GM19099 (cell line): ENCODE data around the gene STXBP6.

Source experiments
- POLR2A ChIP-seq: IDR thresholded peaks from 3 replicates; pipeline ENCODE4 v1.6.1; 2011; ENCODE audit warnings: low read depth; ENCODE audit not compliant: insufficient read length; ENCODE audit errors: extremely low read depth

The STXBP6 gene

GRCh38 chr14:24870949-24871701 lies 178.8 kb downstream of the STXBP6 start:
- TF ChIP-seq POLR2A, result no peak

DNA sequence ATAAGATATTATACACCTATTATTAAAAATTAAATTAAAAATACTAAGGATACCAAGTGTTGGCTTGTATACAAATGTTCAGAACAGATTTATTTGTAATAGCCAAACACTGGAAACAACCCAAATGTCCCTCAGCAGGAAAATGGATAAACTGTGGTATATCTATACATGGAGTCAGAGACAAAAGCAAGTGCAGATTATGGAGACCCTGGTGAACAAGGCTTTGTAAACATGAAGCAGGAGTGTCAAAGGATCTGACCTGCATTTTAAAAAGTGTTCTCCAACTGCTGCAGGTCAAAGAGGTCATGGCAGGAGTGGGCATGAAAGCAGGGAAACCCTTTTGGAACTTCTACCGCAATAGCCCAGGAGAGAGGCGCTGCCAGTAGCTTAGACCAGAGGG lies 181.6 kb downstream of the STXBP6 start:
- no peak for TF ChIP-seq POLR2A

- no peak for TF ChIP-seq POLR2A
Measured at GRCh38 chr14:24866067-24866639, 183.8 kb downstream of the STXBP6 start.

GRCh38 chr14:24863968-24864684 lies 185.8 kb downstream of the STXBP6 start:
- no peak for TF ChIP-seq POLR2A

DNA sequence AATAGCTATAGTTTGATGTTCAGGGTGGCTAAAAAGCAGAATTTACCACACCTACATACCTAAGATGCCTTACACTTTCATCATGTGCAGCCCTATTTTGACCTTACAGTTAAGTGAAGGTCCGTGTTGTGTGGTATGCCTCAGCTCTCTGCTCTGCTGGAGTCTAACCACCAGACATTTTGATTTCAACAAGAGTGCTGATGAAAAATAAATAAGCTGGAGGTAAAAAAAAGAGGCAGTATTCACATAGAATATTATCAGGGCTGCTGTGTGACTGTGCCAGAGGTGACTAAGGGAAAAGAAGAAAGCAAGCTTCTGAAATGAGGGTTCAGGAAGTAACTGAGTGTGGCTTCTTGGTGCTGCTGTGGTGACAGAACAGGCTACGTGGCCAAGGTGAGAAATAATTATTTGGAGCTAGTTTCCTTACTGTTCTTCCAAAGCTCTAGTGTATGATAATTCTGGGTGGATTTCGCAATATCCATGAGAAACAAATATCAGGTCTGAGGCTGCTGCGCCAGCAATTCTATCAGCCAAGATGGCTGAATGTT lies 188.8 kb downstream of the STXBP6 start:
- TF ChIP-seq POLR2A, result no peak

GRCh38 chr14:24859559-24859958 lies 190.4 kb downstream of the STXBP6 start:
- TF ChIP-seq POLR2A, result no peak

DNA sequence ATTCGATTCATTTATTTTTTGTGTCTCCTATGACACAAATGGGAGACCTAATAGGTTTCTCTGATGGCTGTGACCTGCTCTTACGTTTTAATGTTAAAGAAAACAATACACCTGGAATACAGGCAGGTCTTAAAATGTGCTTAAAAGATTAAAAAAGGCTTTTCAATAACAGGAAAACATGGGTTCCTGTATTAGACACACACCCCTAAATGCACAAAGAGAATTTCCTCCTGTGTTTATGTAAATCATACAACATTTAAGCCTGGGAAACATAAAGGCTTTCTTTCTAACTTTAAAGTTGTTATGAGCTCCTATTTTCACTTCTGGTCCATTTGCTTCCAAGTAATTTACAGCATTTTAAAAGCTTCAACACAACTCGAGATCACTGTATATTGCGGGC lies 191.3 kb downstream of the STXBP6 start:
- no peak for TF ChIP-seq POLR2A

GRCh38 chr14:24858052-24858451 lies 191.9 kb downstream of the STXBP6 start:
- TF ChIP-seq POLR2A, result no peak

- no peak for TF ChIP-seq POLR2A
Measured at GRCh38 chr14:24857277-24857676, 192.7 kb downstream of the STXBP6 start.

DNA sequence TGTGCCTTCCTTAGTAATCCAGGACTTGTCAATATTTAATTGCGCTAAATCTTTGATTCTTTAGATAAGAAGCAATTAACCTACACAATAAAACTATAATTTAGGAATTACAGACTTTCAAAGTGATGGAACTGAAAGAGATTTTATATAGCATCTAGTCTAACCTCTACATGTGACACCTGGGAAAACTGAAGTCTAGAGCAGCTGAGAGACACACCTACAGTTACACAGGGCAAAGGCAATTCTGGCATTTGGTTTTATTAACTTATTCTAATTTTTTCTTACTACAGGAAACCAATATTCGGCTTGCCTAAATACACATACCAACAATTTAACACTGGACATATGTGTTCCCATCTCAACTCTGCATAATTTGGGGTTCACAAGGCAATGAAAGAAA lies 196.5 kb downstream of the STXBP6 start:
- no peak for TF ChIP-seq POLR2A

DNA sequence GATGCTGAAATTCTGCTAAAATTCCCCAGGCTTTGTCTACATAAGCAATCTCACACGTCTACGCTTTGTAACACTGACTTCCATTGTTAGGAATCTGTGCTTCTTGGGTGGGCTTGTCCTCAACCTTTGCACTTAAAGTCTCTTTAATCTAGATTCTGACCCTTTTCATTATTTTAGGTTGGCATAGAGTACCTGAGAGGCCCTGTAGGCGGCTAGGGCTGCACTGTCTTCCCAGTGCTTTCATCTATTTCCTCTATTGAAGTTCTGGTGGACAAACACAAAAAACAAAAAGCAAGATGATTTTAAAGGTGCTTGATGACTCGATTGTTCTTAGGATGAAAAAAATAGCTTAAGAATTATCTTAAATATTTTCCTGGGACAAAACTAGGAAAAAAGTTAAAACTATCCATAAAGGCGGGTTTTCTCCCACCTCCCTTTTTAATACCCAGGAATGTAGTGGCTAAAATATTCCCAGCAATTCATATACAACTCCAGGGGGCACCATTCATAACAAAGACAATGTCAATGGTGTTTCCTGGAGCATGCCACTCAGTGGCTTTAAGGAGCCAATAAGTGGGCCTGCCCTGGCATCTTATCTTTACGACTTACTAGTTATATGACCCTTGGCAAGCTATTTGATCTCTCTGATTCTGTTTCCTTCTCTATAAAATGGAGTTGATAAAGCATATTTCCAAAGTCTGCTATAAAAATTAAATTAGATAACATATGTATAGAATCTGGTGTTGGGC lies 197.5 kb downstream of the STXBP6 start:
- TF ChIP-seq POLR2A, result no peak

DNA sequence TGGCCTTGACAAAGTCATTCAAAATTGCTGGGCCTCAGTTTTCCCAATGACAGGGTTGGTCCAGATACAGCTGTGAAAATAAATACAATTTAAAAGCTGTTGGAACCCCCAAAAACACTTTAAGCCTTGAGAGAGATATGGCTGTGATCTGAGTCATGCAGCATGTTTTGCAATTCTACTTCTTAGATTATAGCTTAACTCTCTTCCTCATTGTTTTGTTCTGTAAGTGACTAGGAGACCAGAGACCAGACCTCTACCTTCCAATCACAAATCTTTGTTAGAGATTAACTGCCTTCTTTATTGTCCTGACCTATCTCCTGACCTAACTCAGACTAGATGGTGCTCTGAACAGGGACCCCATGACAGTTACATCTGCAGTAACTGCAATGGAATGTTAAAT lies 198.1 kb downstream of the STXBP6 start:
- TF ChIP-seq POLR2A, result no peak

DNA sequence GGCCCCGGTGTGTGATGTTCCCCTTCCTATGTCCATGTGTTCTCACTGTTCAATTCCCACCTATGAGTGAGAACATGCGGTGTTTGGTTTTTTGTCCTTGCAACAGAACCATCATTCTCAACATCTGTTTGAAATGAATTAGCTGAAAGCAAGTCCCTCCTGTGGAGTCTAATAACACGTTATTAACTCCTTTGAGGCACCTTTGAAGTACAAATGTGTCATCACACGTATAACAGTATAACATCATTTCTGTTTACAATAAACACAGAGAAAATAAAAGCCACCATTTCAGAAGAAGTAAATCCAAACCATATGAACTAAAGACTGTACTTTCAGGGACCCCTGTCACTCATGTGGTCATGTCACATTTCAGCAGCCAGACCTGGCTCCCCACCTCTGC lies 198.5 kb downstream of the STXBP6 start:
- no peak for TF ChIP-seq POLR2A

GRCh38 chr14:24850072-24850471 lies 199.9 kb downstream of the STXBP6 start:
- no peak for TF ChIP-seq POLR2A

DNA sequence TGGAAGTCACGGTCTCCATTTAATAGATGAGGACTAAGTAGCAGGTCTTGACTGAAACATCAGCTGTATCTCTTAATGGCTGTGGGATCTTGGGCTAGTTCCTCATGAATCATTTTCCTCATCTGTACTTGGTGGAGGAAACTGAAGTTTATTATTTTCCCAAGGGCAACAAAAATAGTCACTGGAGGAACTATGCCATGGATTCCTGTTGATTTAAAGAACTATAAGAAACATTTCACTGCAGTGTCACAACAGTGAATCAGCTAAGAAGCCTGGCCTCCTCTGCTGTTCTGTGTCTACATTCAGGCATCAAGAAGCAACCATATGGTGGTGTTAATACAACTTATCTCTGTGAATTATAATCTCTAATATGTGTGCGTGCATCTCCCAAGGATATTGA lies 200.5 kb downstream of the STXBP6 start:
- TF ChIP-seq POLR2A, result no peak
